Stimulated activated CD8-positive, alpha-beta memory T cell treated with anti-CD3 and anti-CD28 coated beads, Interleukin-4, amount 100 ng/mL, for 24 hours (primary cell): ENCODE data around the gene PTPRD.

Source experiments
- DNase-seq: peaks from one replicate; pipeline ENCODE4 v3.0.0-alpha.2; 2020; ENCODE audit warnings: low read depth

PTPRD gene

DNA sequence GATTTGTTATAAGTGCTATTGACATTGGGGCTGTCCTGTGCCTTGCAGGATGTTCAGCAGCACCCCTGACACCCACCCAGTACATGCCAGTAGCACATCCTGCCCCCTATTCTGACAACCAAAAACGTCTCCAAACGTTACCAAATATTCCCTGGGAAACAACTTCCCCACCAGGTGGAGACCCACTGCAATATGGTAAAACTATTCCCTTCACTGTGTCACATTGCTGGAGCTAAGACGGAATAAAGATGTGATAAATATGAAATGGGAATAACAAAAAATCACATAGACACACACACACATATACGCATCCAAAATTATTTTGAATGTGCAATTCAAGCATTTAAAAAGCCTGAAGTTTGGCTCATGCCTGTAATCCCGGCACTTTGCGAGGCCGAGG lies 1939.0 kb downstream of the PTPRD start:
- no peak for DNase-seq

DNA sequence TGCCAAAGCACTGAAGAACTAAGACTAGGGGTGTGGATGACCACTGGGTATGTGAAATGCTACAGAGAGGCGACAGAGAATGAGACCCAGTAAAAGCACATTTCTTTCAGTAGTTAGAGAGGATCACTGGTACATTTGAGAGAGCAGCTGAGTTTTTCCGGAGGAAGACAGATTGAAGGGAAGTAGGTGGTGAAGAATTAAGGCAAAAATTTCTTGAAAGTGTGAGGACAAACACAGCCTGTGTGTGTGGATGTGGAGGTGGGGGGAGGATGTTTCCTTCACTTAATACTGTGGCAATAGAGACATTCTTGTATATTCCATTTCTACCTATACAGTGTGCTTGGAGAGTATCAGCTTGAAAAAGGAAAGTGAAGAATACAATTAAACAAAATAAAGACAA lies 1942.1 kb downstream of the PTPRD start:
- DNase-seq = no peak

DNA sequence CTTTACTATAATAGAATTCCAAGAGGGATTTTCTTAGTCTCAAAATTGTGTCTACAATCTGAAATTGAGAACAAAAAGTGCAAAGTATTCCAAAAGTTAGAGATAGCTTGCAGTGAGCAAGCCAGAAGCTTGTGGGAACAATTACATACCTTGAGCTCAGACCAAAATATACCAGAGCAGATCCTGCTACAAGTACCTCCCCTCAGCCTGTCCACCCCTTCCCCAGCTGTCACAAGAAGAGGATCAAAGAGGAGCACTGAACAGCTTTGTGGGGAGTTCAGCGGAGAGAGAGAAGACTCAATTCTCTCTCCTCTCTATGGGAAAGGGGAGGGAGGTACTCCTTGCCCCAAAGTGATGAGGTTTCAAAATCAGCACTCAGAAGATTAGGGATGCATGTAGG lies 1944.1 kb downstream of the PTPRD start:
- no peak for DNase-seq

DNA sequence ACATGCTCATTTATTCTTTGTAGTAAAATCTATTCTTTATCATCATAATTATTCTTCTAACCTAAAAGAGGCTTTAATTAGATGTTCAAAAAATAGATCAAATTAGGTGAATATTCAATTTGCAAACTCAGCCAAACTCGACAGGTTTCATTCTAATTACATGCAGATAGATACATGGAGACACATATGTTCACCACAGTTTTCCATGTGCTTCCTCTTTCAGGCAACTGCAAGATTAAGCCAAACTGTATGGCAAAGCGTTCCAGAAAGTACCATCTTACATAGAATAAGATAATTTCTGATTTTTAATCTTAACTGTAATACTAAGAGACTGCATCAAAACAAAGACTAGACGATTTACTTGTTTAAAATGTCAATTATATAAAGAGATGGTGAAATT lies 1944.6 kb downstream of the PTPRD start:
- DNase-seq = no peak

GRCh38 chr9:8666060-8666459 lies 1946.7 kb downstream of the PTPRD start:
- DNase-seq = no peak

GRCh38 chr9:8660383-8660782 lies 1952.4 kb downstream of the PTPRD start:
- DNase-seq = no peak

DNA sequence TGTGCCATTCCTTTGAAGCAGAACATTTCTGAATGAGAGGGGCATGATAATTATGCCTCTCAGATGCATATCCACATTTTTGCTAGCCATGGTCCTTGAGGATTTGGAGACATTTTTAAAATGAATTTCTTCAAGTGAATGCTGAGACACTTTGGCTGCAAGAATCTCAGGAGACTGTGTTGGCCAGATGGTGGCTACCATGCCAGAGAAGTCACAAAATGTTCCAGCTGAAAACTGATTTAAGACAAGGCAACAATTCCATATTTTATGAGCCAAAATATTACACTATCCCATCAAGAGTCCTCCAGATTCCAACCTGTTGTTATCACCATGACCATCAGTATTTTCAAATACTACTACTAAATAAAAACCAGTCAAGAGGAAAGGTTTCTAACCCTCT lies 1953.7 kb downstream of the PTPRD start:
- DNase-seq = no peak

DNA sequence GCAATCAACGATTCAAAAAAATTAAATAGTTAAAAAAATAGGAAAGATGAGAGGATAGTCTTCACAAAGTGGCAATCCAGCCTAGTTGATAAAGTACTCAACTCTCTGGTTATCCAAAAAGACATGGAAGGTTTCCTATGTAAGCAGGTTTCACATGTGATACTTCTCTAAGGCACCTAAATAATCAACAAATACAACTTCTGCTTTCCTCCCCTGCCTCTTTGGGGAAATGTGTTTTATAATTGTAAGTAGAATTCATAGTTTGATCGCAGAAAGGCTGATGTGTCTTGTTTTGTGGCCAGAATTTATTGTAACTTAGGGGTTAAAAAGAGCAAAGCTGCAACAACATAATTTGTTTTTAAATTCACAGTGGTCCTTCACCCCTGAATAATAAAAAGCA lies 1957.7 kb downstream of the PTPRD start:
- no peak for DNase-seq

GRCh38 chr9:8653855-8654254 lies 1958.9 kb downstream of the PTPRD start:
- DNase-seq = no peak

GRCh38 chr9:8653111-8653510 lies 1959.7 kb downstream of the PTPRD start:
- DNase-seq = no peak

DNA sequence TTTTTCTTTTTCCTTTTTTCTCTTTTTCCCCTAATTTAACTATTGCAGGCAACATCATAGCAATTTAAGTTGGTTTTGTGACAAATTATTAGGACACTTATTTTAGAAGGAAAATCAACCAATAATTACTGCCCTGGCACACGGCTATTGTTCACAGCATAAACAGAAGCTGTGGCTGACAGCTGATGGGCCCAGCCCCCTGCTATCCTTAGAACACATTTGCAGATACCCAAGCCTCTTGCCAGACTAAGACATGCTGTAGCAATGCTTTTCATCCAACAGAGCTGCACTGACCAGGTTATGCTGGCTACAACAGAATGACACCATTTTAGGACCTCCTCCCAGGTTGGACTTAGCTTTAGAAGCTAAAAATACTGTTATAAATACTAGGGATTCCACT lies 1960.5 kb downstream of the PTPRD start:
- DNase-seq = no peak

DNA sequence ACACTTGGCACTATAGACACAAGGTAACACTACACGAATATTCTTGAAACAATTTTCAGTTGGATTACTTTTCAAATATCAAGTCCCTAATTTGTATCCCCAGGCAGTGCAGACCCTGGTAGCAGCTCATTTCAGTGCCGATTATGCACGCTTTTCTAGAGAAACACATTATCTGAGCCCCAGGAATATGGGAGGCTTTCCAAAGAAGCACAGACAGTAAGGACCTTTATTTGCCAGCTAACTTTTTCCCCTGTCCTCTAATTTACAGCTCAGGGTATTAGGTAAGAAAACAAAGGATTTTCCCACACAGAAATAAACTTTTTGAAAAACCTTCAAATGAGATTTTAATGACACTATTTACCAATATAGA lies 1961.0 kb downstream of the PTPRD start:
- DNase-seq = no peak

GRCh38 chr9:8651070-8651845 lies 1961.5 kb downstream of the PTPRD start:
- DNase-seq = no peak

DNA sequence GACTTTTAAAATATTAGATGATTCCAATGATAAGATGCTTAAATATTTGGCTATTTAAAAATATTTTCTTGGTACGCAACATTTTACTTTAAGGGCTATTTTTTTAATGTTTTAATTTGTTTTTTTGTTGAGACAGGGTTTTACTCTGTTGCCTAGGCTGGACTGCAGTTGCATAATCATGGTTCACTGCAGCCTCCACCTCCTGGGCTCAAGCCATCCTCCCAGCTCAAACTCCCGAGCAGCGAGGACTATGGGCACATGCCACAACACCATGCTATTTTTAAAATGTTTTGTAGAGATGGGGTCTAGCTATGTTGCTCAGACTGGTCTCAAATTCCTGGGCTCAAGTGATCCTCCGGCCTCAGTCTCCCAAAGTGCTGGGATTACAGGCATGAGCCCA lies 1963.0 kb downstream of the PTPRD start:
- no peak for DNase-seq

DNA sequence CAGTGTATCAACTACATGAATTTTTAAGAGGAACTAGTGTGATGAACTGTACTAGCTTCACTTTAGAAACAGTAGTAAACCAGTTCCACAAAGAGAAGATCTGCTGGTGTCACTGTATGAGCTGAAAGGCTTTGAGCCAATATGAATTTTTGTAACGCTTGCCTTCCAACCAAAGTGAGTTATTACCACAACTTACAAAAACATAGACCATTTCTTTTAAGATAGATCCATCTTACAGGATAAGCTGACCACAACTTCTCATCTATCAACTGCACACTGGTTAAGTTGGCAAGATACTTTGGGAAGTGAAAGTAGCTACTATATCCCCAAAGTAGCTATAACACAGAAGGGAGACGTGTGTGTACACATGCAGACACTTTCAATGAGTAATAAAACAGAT lies 1963.6 kb downstream of the PTPRD start:
- DNase-seq = no peak

- DNase-seq = no peak
Measured at GRCh38 chr9:8648271-8648845, 1964.4 kb downstream of the PTPRD start.

DNA sequence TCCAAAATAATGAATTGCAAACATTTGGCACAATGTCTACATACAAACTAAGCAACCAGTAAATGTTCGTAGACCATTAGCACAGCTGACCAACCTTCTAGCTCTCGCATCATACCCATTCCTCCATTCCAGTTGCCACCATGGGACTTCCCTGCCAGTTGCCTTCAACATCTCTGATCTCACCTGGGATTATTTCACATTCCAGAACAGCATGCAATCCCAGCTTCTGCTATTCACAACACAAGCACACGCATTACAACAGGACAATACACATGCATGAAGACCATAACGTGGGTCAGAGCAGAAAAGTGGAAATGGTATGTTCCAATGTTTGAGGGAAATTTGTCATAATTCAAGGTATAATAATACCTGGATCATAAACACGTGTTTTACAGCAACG lies 1965.0 kb downstream of the PTPRD start:
- no peak for DNase-seq

DNA sequence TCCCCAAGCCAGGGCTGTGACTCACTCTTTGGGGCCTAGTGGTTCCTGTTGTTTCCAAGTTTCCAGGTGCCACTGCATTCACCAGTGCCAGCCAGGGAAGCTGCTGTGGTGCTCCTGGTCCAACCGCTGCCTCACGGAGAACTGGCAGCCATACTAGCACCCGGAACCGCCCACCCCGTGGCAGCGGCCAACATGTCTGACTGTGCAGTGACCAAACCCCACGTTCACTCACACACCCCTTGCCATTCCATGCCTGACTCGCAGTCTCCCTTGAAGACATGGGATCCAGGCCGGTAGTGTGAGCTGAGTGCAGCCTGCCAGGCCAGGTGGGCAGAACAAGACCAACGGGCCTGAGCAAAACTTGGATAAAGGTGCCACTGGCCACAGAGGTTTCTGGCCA lies 1968.2 kb downstream of the PTPRD start:
- DNase-seq = no peak

GRCh38 chr9:8643896-8644295 lies 1968.9 kb downstream of the PTPRD start:
- no peak for DNase-seq

- DNase-seq = no peak
Measured at GRCh38 chr9:8643464-8643863, 1969.3 kb downstream of the PTPRD start.

DNA sequence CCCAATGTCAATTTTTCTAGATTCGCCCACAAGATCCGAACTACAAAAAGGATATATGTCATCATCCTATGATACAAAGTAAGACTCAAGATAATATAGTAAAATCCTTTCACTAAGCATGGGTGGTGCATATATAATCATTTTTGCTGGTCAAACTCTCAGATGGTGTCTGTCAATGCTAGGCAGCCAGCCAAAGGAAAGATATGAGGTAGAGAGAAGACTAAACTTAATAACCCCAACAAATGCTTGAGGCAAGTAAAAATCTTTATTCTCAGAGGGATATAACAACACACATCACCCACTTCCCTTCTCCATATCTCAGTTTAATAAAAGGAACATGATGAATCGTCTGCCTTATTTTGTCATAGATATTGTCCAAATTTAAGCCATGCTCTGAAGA lies 1972.0 kb downstream of the PTPRD start:
- DNase-seq = no peak

- DNase-seq = no peak
Measured at GRCh38 chr9:8637626-8638025, 1975.2 kb downstream of the PTPRD start.

GRCh38 chr9:8633784-8634183 lies 1979.0 kb downstream of the PTPRD start:
- DNase-seq = no peak

GRCh38 chr9:8632493-8632892 lies 1980.3 kb downstream of the PTPRD start:
- no peak for DNase-seq
